A172 (cell line): ENCODE data around the gene CACNA1D. TPM values are rescaled to one million over a fixed set of nuclear protein-coding genes. Genes with fewer than 3 reads are reported as not detected.
A peak's percentile ranks its signal among the peaks of the same experiment; 100 is the strongest.

Source experiments
- DNase-seq: peaks from one replicate; pipeline ENCODE4 v3.0.0-alpha.2; 2015; ENCODE audit warnings: low spot score
- total RNA-seq: library from RNA; depleted of rRNA; stranded (reverse); fragments of >200 nt; shearing (Covaris generic); gene quantifications from 2 replicates; pipeline ENCODE4 v1.2.3, GENCODE V29; 2014

The CACNA1D gene
- total RNA-seq, 1 experiment from 2014 or later: not detected

DNA sequence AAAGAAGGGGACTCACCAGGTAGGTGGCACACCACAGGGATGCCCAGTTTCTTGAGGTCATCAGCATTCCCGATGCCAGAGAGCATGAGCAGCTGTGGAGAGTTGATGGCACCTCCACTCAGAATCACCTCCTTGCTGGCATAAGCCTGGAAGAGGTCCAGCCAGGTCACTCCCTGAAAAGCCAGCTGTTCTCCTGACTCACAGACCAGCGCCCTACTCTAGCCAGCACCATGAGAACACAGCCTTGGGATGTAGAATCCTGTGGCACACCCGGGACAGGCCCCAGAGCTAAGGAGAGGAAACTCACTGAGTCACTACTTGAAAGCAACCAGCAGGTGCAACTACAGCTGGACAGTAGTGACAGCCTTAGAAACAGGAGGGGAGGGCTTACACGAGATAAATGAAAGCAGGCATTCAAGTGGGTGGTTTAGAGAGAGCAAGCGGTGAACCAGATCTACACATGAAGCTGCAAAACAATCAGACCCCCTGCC lies 327.3 kb downstream of the CACNA1D start:
- DNase-seq: peak; percentile 78

DNA sequence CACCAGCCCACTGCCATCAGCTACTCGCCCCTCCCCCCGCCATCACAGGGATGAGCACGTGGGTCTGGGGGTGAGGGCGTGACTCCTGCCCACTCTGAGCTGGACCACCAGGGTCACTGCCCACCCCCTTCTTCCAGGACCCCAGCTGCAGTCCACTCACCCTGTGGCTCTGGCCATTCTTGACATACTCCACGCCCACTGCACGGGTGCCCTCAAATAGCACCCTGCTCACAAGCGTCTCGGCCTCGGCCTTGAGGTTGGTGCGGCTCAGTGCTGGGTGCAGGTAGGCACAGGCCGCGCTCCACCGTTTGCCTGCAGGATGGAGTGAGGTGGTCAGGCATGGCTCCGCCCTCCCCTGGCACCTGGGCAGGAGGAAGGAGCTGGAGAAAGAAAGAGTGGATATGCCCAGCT lies 327.9 kb downstream of the CACNA1D start:
- no peak for DNase-seq

DNA sequence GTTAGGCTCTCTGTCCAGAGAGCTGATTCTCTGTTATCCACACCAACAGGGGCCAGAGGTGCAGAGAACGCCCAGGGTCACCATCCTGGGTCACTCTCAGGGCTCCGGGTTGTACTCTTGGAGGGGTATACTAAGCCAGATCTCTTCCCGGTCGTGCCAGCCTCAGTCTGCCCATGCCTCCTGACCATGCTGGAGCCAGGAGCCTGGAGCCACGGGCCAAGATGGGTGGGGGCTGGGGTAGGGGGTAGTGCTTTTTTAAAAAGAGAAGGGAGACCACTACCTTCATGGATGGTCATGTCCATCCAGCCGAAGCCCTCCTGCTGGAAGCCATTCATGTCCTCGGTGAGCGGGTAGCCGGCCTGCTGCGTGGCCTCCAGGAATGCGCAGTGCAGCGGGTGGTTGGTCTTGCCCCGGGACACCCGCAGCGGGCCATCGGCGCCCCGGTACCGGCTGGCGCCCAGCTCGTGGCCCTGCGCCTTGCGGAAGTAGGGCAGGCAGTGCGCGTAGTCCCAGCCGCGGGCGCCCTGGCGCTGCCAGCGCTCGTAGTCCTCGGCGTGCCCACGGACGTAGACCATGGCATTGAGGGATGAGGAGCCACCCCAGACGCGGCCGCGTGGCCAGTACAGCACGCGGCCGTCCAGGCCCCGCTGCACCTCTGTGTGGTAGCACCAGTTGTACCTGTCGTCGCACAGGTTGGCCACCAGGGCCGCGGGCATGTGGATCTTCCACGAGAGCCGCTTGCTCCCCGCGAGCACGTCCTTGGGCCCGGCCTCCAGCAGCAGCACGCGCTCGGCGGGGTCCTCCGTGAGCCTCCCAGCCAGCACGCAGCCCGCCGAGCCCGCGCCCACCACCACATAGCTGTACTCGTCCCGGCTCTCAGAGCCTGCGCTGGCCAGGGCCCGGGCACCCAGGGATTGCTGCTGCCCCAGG lies 328.9 kb downstream of the CACNA1D start:
- no peak for DNase-seq

DNA sequence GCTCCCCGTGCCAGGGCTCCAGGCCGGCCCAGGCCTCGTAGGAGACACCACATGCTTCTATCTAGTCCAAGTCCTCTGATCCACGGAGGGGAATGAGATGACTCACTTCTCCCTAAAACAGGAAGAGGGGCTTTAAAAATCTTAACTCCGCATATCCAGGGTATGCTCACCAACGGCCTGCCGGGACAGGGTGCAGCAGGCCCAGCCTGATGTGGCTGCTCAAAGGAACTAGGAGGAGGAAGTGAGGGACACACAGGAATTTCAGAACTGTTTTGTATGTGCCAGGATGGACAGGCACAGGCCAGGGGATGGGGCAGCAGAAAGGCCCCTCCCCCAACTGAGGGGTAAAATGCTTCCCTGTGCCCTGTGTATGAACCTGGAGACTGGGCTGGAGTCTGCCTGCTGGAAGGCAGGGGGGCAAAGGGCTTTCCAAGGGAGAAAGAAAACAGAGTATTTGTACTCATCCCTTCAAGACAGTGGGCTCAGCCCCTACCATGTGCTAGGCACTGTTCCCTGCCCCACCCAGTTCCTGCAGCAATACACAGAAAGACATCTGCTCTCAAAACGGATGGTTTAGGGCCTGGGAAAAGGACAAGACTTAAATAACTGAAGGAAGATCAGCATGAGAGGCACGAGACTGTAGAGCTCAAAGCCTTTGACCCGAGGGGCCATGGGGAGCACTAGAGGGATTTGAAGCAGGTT lies 329.7 kb downstream of the CACNA1D start:
- DNase-seq: no peak

DNA sequence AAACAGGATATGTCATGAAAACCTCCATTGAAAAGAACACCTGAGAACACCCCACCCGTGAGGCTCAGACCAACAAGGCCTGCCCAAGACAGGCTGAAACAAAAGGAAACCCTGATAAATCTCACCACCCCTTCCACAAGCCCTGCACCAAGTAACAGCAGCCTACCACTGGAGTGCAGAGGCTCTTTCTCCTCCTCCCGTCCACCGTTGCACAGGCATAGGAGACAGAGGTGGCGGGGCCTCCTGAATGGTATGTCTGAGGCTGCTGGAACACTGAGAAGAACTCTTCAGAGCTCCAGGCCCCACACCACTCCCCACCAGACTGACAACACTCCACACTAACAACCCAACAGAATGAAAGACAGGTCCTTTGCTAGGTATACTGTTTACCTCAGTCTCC lies 330.4 kb downstream of the CACNA1D start:
- DNase-seq: no peak

DNA sequence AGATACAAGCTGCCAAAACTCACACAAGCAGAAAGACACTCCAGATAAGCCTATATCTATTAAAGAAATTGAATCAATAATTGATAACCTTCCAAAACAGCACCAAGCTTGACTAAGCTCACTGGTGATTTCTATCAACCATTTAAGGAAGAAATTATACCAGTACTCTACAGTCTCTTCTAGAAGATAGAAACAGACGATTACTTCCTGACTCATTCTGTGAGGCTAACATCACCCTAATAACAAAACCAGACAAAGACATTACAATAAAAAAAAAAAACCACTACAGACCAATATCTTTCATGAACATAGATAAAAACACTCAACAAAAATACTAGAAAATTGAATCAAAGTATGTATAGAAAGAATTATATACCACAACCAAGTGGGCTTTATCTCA lies 331.6 kb downstream of the CACNA1D start:
- no peak for DNase-seq

DNA sequence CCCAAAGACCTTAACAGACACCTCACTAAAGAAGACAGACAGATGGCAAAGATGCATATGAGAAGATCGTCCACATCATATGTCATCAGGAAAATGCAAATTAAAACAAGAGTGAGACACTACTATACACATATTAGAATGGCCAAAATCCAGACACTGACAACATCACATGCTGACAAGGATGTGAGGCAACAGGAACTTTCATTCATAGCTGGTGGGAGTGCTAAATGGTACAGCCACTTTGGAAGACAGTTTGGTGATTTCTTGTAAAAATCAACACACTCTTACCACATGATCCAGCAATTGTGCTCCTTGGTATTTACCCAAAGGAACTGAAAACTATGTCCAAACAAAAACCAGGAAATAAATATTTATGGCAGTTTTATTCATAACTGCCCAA lies 334.2 kb downstream of the CACNA1D start:
- DNase-seq: no peak

DNA sequence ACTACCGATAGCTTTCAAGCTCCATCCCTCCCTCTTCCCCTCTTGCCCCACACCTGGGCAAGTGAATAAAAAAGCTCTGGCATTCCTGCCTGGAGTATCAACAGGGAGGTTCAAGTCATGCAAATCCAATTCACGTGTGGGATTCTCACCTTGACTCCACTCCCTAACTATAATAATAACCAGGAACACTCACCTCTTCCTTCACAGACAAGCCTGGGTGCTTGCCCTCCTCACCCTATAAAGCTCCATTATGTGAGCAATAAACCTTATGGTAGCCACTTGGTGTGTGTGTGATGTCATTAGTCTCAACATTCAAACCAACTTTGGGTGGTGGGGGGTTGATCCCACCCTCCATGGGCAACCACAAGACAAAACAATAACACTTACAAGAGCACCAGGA lies 335.2 kb downstream of the CACNA1D start:
- no peak for DNase-seq

DNA sequence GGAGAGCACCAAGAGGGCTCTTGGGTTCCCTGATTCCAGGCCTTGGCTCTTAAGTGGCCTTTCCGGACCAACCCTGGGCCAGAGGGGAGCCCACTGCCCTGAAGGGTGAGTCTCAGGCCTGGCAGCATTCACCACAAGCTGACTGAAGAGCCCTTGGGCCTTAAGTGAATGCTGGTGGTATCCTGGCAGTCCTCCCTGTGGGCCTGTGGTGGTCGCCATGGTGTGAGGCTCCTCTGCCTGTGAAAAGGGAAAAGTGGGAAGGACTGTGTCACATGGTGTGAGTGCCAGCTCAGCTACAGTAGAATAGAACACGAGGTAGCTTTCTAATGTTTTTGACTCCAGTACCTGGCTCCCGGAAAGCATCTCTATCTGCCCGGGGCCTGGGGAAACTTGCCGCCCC lies 336.5 kb downstream of the CACNA1D start:
- DNase-seq: no peak

DNA sequence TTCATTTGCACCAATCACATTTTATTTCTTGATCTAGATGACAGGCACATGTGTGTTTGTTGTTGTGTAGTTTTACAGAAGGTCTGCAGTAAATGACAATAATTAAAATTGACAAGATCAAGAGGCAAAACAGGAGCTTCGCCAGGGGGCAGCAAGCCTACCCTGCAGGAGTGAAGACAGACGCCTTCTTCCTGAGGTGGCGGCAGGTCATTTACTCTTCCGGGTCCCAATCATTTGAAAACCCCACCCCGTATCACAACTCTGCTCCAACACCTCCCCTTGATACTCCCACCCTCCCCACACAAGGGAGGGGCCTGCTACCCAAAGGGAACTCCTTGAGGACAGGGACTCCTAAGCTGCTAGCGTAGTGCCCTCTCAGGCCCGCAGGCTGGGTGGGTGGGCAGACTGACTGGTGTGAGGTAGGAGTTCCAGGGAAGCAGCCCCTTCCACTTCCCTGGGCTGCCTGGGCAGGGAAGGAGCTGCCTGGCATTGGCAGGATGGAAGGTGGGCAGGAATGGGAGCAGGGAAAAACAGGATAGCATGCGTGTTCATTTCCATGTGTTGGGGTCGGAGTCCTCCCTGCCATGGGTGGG lies 338.7 kb downstream of the CACNA1D start:
- DNase-seq: no peak

DNA sequence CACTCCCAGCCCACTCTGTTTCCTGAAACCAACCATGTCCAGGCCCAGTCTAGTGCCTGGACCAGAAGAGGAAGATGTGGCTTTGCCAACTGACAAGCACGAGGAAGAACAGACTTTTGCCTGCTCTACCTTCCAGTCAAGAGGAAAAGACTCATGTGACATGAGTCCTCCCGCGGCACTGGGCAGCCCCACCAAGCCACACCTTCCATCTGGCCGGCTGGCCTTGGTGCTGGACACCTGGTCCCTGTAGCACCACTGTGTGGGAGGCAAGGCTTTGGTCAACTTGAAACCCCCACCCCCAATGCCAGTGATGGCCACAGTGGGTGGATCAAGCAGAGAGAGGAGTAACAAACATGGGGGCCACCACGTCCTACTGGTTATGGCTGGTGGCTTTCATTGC lies 339.3 kb downstream of the CACNA1D start:
- DNase-seq: no peak

DNA sequence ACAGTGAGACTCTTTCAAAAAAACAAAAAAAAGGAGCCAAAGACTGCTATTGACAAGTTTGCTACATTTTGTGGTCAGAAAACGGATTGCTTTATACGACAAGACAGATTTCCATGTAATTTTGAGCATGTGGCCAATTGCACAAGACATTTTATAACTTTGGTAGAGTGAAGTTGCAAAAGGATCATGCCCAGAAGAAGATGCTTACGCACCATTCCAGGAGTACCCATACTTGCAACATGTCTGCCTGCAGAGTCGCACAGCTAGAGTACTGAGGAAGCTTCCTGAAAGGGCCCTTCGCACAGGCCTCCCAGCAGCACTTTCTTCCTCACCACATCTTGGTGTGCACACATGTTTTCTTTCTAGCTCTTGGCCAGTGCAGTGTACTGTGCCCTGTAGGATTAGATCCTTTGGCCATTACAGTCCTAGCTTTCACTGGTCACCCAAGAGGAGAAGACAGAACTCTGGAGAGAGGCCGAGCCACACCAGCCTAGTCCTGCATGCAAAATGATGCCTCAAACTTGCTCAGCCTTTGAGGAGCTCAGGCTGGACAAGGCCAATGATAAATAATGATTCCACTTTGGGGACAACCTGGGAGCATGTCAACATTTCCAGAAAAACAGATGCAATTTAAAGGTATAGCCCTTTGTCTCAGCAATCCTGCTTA lies 340.2 kb downstream of the CACNA1D start:
- no peak for DNase-seq

DNA sequence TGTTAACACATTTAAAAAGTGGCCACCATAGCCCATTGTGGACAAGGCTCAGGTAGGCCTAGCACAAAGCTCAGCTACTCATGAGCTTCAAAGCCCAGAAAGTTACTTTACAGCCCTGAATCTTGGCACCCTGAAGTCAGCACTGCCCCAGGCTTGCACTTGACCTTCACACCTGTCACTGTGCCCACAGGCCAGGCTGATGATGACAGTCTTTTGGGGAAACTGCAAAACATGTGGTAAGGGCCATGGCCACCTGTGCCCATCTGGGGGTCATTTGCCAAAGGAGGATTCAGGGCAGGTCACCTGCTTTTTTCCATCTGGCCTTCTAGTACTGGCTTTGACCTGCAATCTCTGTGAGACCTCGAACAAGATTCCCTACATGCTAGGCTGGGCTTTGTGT lies 340.8 kb downstream of the CACNA1D start:
- DNase-seq: no peak

DNA sequence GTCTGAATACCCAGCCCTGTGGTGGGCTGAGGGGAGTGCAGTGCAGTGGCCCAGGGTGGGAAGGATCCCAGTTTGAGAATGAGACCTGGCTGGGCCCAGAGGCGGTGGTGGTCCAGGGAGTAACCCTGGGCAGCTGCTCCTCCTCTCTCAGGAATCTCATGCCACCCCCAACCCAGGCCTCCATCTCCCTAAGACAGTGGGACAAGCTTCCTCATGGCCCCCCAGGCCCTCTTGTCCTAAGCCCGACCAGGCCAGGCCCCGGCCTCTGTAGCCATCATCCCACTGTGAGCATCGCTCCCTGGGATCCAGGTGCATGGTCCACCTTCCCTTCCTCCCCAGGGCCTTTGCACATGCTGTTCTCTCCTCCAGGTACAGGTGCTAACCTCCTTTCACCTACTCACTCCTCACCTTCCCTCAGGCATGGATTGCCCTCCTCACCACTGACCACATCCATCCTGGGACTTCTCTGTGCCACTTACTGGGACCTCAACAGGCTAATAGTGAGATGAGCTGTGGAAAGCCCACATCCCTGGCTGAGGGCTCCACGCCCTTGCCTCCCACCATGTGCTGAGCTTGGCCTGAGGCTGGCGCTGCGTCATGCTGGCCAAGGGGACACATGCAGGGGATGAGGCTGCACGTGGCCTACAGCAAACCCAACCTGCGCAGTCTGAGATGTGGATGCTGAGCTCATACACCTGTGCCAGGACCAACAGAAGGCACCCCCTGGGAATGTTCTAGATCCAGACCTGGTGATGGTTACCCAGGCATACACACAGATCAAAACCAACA lies 341.9 kb downstream of the CACNA1D start:
- DNase-seq: no peak

DNA sequence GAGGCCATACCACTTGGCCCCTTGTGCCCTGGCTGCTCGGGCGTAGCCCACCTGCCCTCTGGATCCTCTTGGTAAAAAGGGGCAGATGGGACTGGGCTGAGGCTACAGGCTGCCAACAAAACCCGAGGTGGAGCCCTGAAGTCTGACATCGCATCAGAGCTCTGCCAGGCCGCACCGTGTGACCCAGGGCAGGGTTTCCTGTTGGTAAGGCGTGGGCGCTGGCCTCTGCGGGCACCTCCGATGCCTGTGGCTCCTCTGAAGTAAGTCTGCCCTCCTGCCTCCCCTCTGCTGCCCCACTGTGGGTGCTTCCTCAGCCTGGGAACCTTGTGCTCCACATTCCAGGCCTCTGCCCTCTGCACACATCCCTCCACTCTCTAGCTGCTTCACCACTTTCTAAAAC lies 342.9 kb downstream of the CACNA1D start:
- peak; percentile 4 for DNase-seq

DNA sequence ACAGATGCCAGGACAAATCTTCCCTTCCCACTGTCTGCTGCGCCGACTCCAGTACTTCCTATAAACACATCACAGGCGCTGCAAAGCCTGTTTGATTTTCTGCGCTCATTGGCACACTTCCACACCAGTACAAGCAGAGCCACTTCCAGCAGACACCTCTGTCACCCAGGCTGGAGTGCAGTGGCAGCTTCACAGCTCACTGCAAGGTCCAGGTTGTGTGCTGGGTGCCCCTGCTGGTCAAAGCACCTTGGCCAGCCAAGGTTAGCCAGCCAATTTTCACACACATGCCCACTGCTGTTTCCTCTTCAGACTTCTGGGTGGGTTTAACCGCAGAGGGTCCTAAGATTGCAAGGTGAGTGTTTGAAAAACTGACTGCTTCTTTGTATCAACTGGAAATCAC lies 346.9 kb downstream of the CACNA1D start:
- DNase-seq: no peak

DNA sequence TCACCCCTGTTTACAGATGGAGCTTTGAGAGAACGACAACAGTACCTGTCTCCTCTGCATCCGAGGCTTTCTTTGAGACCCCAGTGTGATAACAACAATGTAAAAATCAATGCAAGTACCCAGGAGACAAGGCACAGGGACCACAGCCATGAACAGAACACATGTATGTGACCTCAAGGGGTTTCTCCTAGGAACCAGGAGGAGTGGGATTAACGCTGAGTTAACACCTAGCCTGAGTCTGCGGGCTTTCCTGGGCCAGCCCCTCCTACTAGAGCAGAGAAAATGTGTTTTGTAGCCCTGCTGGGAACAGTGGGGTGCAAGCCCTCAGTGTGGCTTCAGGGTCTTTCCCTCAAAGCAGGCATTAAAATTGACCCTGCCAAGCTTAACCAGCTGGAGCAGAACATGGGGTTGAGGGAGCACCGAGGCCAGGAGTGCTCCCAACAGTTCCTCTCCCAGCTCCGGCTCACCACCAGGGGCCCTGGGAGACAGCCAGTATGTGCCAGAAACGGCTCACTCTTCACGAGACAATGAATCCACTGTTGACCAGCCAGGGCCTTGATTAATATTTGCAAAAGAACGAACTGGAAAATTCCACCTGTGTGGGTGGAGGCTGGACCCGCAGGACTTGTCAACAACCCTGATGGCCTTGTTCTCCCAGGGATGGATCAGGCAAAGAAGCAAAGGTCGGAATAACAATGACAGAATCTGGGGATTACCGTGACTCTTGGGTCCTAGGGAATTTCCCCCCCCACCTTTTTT lies 348.2 kb downstream of the CACNA1D start:
- DNase-seq: peak; percentile 4

DNA sequence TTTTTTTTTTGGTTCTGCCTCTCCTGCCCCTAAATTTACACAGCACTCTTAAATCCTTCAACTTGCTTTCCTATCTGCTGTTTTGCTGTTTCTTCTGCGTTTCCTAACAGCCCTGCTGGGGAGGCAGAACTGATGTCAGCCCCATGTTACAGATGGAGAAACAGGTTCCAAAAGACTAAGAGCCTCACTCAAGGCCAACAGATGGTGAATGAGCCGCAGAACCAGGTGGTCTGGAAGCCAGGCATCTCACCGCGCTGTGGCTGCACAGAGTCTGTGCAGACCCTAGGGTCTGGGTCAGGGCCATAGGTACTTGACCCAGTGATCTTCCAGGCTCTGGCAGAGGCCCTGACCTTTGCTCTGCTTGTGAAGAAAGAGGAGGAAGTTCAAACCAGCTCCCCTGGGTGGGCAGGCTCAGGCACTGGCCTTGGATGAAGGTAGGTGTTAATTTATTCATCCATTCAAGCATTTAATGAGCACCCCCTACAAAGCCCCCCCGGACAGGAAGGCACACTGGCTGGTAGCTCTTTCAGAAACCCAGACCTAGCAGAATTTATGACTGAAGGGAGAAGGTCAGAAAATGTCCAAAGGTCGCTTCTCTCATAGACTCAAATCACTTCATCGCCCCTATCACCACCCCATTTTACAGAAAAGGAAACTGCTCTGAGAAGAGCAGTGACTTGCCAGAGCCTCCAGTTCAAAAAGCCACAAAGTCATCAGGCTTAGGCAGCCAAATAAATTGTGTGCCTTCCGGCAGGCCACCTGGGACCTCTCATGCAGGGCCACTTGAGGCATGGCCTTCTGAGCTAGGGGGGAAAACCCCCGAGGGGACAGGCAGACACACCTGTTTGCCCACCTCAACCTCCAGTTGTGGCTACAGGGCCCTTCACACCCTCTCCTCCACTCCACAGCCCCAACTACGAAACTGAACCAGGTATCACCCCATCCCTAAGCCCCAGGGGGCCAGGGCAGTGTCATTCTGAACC lies 349.1 kb downstream of the CACNA1D start:
- no peak for DNase-seq
